ENCODE measurements around the gene MYOF. TPM values are rescaled to one million over a fixed set of nuclear protein-coding genes. Genes with fewer than 3 reads are reported as not detected.

MYOF gene
- total RNA-seq, 2 donors from 2014 or later: 84.4 to 85.0 TPM

GRCh38 chr10:93280121-93280698 is 201.9 kb downstream of the MYOF start:
- no peak overlapping the region for H3K4me3 ChIP-seq
- H3K4me1 ChIP-seq (replicated peaks): no peaks in the 10 kb centered on the region
- H3K36me3 ChIP-seq: no peaks in the 10 kb centered on the region
- H3K27ac ChIP-seq: no peak overlapping the region
- no peaks in the 10 kb centered on the region for H3K27me3 ChIP-seq (replicated peaks; ENCODE audit: insufficient read depth)
- DNase-seq (ENCODE audit: low spot score): no peak
- 87% methylated on average over 5 of the region's 6 CpGs for WGBS
- H3K9me3 ChIP-seq: no peaks in the 10 kb centered on the region
- intact Hi-C loops (cut with DNase I): no loop called here
- TF ChIP-seq POLR2AphosphoS5 (IDR thresholded peaks at IDR 0.05) (no peak), POLR2A (IDR thresholded peaks at IDR 0.05) (no peak), CTCF (IDR thresholded peaks at IDR 0.05) (no peak)

- intact Hi-C loops (cut with DNase I): no loop called here
- no peak for TF ChIP-seq POLR2AphosphoS5 (IDR thresholded peaks at IDR 0.05)
- TF ChIP-seq CTCF (IDR thresholded peaks at IDR 0.05): no peak
- TF ChIP-seq POLR2A (IDR thresholded peaks at IDR 0.05): no peak
- Histone ChIP-seq H3K9me3 (no peaks in the 10 kb centered on the region), H3K27me3 (replicated peaks; ENCODE audit: insufficient read depth) (no peaks in the 10 kb centered on the region), H3K27ac (no peak overlapping the region), H3K4me3 (no peak overlapping the region), H3K36me3 (no peaks in the 10 kb centered on the region), H3K4me1 (replicated peaks) (no peaks in the 10 kb centered on the region)
- WGBS: 76% methylated on average over 4 of the region's 4 CpGs
- no peak for DNase-seq (ENCODE audit: low spot score)
These were observed 204.8 kb downstream of the MYOF start for GRCh38 chr10:93277360-93277759.

- WGBS: 49% methylated on average over 4 of the region's 4 CpGs
- DNase-seq (ENCODE audit: low spot score): no peak
- TF ChIP-seq POLR2A (IDR thresholded peaks at IDR 0.05): no peak
- TF ChIP-seq POLR2AphosphoS5 (IDR thresholded peaks at IDR 0.05): no peak
- no peak for TF ChIP-seq CTCF (IDR thresholded peaks at IDR 0.05)
These were observed 207.7 kb downstream of the MYOF start for GRCh38 chr10:93274419-93274818.

GRCh38 chr10:93272884-93273675 is 209.1 kb downstream of the MYOF start:
- 52% methylated on average over 8 of the region's 8 CpGs for WGBS
- Histone ChIP-seq H3K9me3 (no peaks in the 10 kb centered on the region), H3K4me1 (replicated peaks) (no peaks in the 10 kb centered on the region), H3K27ac (no peak overlapping the region), H3K36me3 (no peaks in the 10 kb centered on the region), H3K27me3 (replicated peaks; ENCODE audit: insufficient read depth) (no peaks in the 10 kb centered on the region), H3K4me3 (no peak overlapping the region)
- intact Hi-C loops (cut with DNase I): no loop called here
- no peak for DNase-seq (ENCODE audit: low spot score)
- TF ChIP-seq POLR2AphosphoS5 (IDR thresholded peaks at IDR 0.05) (no peak), POLR2A (IDR thresholded peaks at IDR 0.05) (no peak), CTCF (IDR thresholded peaks at IDR 0.05) (no peak)

More at GRCh38 chr10:93274419-93274818, 207.7 kb downstream of the MYOF start:
- no peaks in the 10 kb centered on the region for H3K4me1 ChIP-seq (replicated peaks)
- H3K9me3 ChIP-seq: no peaks in the 10 kb centered on the region
- H3K4me3 ChIP-seq: no peak overlapping the region
- no peak overlapping the region for H3K27ac ChIP-seq
- no peaks in the 10 kb centered on the region for H3K27me3 ChIP-seq (replicated peaks; ENCODE audit: insufficient read depth)
- H3K36me3 ChIP-seq: no peaks in the 10 kb centered on the region
- intact Hi-C loops (cut with DNase I): no loop called here

- Histone ChIP-seq H3K4me3 (no peak overlapping the region), H3K4me1 (replicated peaks) (no peaks in the 10 kb centered on the region), H3K36me3 (no peaks in the 10 kb centered on the region), H3K27me3 (replicated peaks; ENCODE audit: insufficient read depth) (no peaks in the 10 kb centered on the region), H3K27ac (no peak overlapping the region), H3K9me3 (no peaks in the 10 kb centered on the region)
- TF ChIP-seq CTCF (IDR thresholded peaks at IDR 0.05) (no peak), POLR2A (IDR thresholded peaks at IDR 0.05) (no peak), POLR2AphosphoS5 (IDR thresholded peaks at IDR 0.05) (no peak)
- intact Hi-C loops (cut with DNase I): no loop called here
- no peak for DNase-seq (ENCODE audit: low spot score)
These were observed 210.8 kb downstream of the MYOF start for GRCh38 chr10:93271347-93271746.
